ENCODE measurements around the gene TESK2.

DNA sequence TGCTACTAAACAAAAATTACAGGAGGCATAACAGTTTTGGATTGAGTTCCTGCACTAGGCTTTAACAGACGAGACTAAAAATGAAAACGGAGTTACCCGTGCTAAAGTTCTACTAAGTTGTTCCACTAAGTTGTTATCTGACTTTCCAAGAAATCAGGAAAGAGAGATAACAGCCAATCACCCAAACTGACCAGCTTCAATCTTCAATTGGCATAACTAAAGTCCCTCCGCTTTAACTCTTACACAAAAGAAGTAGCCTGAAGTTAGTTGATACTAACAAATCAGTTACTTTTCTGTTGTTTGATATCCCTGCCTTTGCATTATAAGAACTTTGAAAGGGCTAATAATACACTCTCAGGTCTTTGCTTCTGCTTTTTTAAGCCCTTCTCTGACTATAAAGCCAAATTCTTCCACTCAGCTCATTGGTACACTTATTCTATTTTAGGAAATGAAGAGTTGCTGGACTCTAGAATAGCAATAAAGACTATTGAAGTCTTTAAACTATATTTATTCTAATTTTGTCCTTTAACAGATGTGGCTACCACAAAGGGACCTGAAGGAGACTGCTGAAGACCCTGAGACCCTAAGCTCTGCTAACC lies 61.3 kb downstream of the TESK2 start:
- TF ChIP-seq POLR2AphosphoS5 (IDR thresholded peaks at IDR 0.05) (no peak), POLR2A (IDR thresholded peaks at IDR 0.05) (no peak)
- TF ChIP-seq, protein P1, sequence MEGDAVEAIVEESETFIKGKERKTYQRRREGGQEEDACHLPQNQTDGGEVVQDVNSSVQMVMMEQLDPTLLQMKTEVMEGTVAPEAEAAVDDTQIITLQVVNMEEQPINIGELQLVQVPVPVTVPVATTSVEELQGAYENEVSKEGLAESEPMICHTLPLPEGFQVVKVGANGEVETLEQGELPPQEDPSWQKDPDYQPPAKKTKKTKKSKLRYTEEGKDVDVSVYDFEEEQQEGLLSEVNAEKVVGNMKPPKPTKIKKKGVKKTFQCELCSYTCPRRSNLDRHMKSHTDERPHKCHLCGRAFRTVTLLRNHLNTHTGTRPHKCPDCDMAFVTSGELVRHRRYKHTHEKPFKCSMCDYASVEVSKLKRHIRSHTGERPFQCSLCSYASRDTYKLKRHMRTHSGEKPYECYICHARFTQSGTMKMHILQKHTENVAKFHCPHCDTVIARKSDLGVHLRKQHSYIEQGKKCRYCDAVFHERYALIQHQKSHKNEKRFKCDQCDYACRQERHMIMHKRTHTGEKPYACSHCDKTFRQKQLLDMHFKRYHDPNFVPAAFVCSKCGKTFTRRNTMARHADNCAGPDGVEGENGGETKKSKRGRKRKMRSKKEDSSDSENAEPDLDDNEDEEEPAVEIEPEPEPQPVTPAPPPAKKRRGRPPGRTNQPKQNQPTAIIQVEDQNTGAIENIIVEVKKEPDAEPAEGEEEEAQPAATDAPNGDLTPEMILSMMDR (IDR thresholded peaks at IDR 0.05 in 8 of 11, conservative IDR thresholded peaks at IDR 0.05 in 3 of 11), result no peak
